AG04450 (cell line): ENCODE data around the gene FUCA1. TPM values are rescaled to one million over a fixed set of nuclear protein-coding genes. Genes with fewer than 3 reads are reported as not detected.

ENCODE experiments used
- CTCF ChIA-PET: fragments of 300-600, 350-600 bp; formaldehyde crosslinking; extraction: SDS; loops from one replicate; lab custom pipeline; 2022; ENCODE audit warnings: antibody characterized with exemption, inconsistent platforms; lab: Charles Lee
- POLR2A ChIA-PET: fragments of 350-600 bp; formaldehyde crosslinking; extraction: SDS; loops from one replicate; lab custom pipeline; 2021; ENCODE audit warnings: antibody characterized with exemption, inconsistent platforms; lab: Yijun Ruan, JAX
- DNase-seq: peaks from one replicate; pipeline ENCODE4 v3.0.0-alpha.2; 2011; ENCODE audit warnings: low read depth, low spot score
- H3K27ac ChIP-seq: one replicate; pipeline ENCODE4 v1.5.1; 2012; ENCODE audit warnings: low read depth, low read length, control low read depth
- H3K27me3 ChIP-seq: one replicate; pipeline ENCODE4 v1.6.0; 2012; ENCODE audit warnings: low read length; ENCODE audit not compliant: control insufficient read depth, insufficient read depth
- H3K4me3 ChIP-seq: 2 replicates; pipeline ENCODE4 v1.5.1; 2011; ENCODE audit warnings: mild to moderate bottlenecking, low read depth, low read length, control low read depth
- H3K9me3 ChIP-seq: 2 replicates; pipeline ENCODE4 v1.5.1; 2012; ENCODE audit warnings: low read length; ENCODE audit not compliant: control insufficient read depth, insufficient read depth
- polyA plus RNA-seq: library from polyadenylated mRNA; depleted of rRNA; stranded (reverse); fragments of >200 nt; gene quantifications from 2 replicates; pipeline ENCODE4 v1.2.3, GENCODE V29; 2011
- TF ChIP-seq, protein P1 (sequence below): IDR thresholded peaks from 2 replicates; pipeline ENCODE4 v1.5.1; 2011; ENCODE audit warnings: low read depth, low read length, control low read depth, inconsistent platforms

FUCA1 gene
- polyA plus RNA-seq, 1 experiment, result 3.9 TPM

DNA sequence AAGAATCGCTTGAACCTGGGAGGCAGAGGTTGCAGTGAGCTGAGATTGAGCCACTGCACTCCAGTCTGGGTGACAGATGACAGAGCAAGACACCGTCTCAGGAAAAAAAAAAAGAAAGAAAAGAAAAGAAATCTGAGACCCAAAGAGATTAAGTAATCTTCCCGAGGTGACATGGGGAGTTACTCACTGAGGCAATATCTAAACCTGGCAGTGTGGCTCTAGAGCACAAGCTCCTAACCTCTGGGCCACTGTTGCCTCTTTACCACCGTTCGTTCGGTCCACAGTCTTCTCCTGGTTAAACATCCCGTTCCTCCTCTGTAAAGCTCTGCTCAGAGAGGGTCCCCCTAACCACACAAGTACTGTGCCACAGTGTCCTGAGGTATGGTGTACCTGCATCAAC, 44.3 kb downstream of the FUCA1 start:
- Histone ChIP-seq H3K4me3 (0 out of 2 replicates have a peak overlapping the region, but pooled peaks have one; percentile 95), H3K9me3 (no peaks in the 10 kb centered on the region), H3K27me3 (no peaks in the 10 kb centered on the region), H3K27ac (no peak overlapping the region)
- TF ChIP-seq, protein P1, sequence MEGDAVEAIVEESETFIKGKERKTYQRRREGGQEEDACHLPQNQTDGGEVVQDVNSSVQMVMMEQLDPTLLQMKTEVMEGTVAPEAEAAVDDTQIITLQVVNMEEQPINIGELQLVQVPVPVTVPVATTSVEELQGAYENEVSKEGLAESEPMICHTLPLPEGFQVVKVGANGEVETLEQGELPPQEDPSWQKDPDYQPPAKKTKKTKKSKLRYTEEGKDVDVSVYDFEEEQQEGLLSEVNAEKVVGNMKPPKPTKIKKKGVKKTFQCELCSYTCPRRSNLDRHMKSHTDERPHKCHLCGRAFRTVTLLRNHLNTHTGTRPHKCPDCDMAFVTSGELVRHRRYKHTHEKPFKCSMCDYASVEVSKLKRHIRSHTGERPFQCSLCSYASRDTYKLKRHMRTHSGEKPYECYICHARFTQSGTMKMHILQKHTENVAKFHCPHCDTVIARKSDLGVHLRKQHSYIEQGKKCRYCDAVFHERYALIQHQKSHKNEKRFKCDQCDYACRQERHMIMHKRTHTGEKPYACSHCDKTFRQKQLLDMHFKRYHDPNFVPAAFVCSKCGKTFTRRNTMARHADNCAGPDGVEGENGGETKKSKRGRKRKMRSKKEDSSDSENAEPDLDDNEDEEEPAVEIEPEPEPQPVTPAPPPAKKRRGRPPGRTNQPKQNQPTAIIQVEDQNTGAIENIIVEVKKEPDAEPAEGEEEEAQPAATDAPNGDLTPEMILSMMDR, result no peak
- ChIA-PET CTCF (interaction anchor here (0.7 to 1.9 kb wide), 4 partner anchors 11 to 93 kb away, joined by 3 to 6 read pairs (median 4); no protein-coding TSS in a partner anchor), POLR2A (no interaction called here)
- DNase-seq, result no peak

DNA sequence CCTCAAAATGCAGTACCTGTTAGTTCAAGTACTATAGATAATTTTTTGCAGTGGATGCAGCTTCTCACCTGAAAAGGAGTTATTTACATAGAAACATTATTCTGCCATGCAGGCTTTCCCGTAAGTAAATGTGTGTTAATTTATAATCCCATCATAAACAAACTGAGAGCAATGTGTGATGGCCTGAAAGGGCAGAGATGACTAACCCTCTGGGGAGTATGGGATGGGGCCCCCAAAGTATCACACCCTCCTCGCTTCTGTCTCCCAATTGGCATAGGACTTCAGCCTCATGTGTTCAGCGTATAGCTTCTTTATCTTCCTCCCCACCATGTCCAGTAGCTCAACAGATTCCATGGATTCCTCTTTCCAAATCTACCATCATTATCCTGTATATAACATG, 50.5 kb downstream of the FUCA1 start:
- no peaks in the 10 kb centered on the region for H3K9me3 ChIP-seq
- no peaks in the 10 kb centered on the region for H3K27me3 ChIP-seq
- CTCF ChIA-PET, result interaction anchor here (1.0 to 1.5 kb wide), 2 partner anchors 8 to 99 kb away, joined by 3 to 6 read pairs; no protein-coding TSS in a partner anchor
- POLR2A ChIA-PET, result no interaction called here
- TF ChIP-seq, protein P1, result no peak
- no peak for DNase-seq
- no peak overlapping the region for H3K27ac ChIP-seq
- no peak overlapping the region for H3K4me3 ChIP-seq

DNA sequence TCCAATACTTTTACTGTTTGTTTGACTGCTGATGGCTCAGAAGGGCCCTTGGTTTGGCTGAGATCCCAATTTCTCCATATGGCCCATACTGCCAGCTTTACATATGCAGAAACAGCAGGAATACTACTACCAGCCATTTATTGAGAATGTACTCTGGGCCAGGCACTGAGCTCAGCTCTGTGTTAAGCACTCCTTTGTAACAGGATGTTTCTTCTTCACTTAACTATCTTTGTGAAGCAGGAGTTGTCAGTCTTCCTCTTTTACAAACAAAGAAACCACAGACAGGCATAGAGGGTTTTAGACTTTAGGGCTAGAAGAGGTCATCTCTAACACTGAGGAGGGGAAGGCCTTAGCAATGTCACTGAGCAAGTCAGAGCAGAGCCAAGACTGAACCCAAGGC, 51.2 kb downstream of the FUCA1 start:
- Histone ChIP-seq H3K4me3 (no peak overlapping the region), H3K9me3 (no peaks in the 10 kb centered on the region), H3K27ac (no peak overlapping the region), H3K27me3 (no peaks in the 10 kb centered on the region)
- ChIA-PET POLR2A (no interaction called here), CTCF (no interaction called here)
- DNase-seq, result no peak
- TF ChIP-seq, protein P1, result no peak

DNA sequence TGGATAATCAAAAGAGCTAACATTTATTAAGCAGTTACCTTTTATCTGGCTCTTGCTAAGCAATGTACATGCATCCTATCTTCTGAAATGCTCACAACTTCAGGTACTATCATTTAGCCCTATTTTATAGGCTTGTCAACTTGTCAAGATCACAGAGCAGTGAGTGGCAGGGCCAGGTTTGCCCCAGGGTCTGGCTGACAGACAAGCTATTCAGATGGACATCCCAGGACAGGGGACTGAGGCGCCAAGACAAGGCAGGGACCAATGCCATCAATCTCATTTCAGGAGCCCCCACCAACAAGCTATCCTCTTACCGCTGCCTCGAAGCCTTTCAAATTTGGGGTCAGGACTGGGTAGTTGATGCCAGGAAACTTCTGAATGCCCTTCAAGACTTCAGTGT, 51.7 kb downstream of the FUCA1 start:
- Histone ChIP-seq H3K27ac (no peak overlapping the region), H3K9me3 (no peaks in the 10 kb centered on the region), H3K27me3 (no peaks in the 10 kb centered on the region), H3K4me3 (no peak overlapping the region)
- no peak for DNase-seq
- ChIA-PET CTCF (no interaction called here), POLR2A (no interaction called here)
- TF ChIP-seq, protein P1, result no peak

DNA sequence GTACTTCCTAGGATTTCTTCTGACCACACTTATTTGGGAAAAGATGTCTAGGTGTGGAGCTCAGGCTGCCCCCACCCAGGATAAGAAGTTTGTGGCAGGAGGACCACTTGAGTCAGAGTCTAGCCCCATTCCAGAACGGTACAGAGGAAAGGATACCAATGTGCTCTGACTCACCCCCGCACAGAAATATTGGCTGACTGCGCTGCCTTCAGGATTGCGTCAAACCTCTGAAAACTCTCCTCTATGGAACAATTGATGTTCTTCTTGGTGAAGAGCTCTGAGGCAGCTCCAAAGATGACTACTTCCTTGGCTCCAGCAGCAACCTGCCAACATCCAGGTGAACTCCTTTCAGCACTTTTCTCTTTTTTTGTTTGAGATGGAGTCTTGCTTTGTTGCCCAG, 54.1 kb downstream of the FUCA1 start:
- DNase-seq, result no peak
- no peaks in the 10 kb centered on the region for H3K27me3 ChIP-seq
- H3K27ac ChIP-seq, result no peak overlapping the region
- POLR2A ChIA-PET, result interaction anchor here (1.4 kb wide), 1 partner anchor 11 kb away, joined by 3 read pairs; the partner anchor contains the start of gene HMGCL
- H3K4me3 ChIP-seq, result no peak overlapping the region
- H3K9me3 ChIP-seq, result no peaks in the 10 kb centered on the region
- TF ChIP-seq, protein P1, result no peak
- CTCF ChIA-PET, result interaction anchor here (0.5 kb wide), 1 partner anchor 8 kb away, joined by 5 read pairs; no protein-coding TSS in a partner anchor
